Measurements from ENCODE around the gene CHST4. TPM values are rescaled to one million over a fixed set of nuclear protein-coding genes. Genes with fewer than 3 reads are reported as not detected.

The CHST4 gene
- total and polyA plus RNA-seq, 4 donors: 0.88 TPM; not detected in 3

Other genes starting within 250 kb of the CHST4 start
- gene CMTR2, start 237.0 kb upstream of the CHST4 start, total RNA-seq: 10 to 100 TPM; 12.2 to 14.9 TPM
- 1 to 10 TPM; 6.8 to 9.7 TPM for gene CMTR2, start 237.0 kb upstream of the CHST4 start, polyA plus RNA-seq
- gene CALB2, start 167.7 kb upstream of the CHST4 start, total RNA-seq: 1 to 10 TPM in 1 of 2 donors, under 1 TPM in 1; 0.84 to 1.1 TPM
- not detected for gene CALB2, start 167.7 kb upstream of the CHST4 start, polyA plus RNA-seq
- not detected for gene TLE7, start 84.4 kb upstream of the CHST4 start, total RNA-seq
- gene TLE7, start 84.4 kb upstream of the CHST4 start, polyA plus RNA-seq: not detected
- 10 to 100 TPM; 10.0 to 11.7 TPM for gene ZNF23, start 64.2 kb upstream of the CHST4 start, total RNA-seq
- gene ZNF23, start 64.2 kb upstream of the CHST4 start, polyA plus RNA-seq: 10 to 100 TPM; 11.8 to 13.8 TPM
- gene ZNF19, start 37.1 kb upstream of the CHST4 start, total RNA-seq: 1 to 10 TPM; 3.3 to 9.2 TPM
- 1 to 10 TPM; 2.7 to 2.9 TPM for gene ZNF19, start 37.1 kb upstream of the CHST4 start, polyA plus RNA-seq
- gene TAT, start 50.7 kb downstream of the CHST4 start, total RNA-seq: not detected
- gene TAT, start 50.7 kb downstream of the CHST4 start, polyA plus RNA-seq: not detected
- gene MARVELD3, start 99.8 kb downstream of the CHST4 start, total RNA-seq: not detected
- gene MARVELD3, start 99.8 kb downstream of the CHST4 start, polyA plus RNA-seq: 1 to 10 TPM in 1 of 2 donors, not detected in 1; 5.0 TPM
- 10 to 100 TPM; 10.6 to 13.1 TPM for gene PHLPP2, start 198.3 kb downstream of the CHST4 start, total RNA-seq
- 1 to 10 TPM; 2.9 to 4.4 TPM for gene PHLPP2, start 198.3 kb downstream of the CHST4 start, polyA plus RNA-seq

Measured in aorta (tissue), 4 donors.